AG08396 (cell line): ENCODE results near the gene MID1.

ENCODE experiments used
- DNase-seq: peaks from one replicate; pipeline ENCODE4 v3.0.0; 2012; ENCODE audit warnings: low spot score, mixed read lengths

The MID1 gene

DNA sequence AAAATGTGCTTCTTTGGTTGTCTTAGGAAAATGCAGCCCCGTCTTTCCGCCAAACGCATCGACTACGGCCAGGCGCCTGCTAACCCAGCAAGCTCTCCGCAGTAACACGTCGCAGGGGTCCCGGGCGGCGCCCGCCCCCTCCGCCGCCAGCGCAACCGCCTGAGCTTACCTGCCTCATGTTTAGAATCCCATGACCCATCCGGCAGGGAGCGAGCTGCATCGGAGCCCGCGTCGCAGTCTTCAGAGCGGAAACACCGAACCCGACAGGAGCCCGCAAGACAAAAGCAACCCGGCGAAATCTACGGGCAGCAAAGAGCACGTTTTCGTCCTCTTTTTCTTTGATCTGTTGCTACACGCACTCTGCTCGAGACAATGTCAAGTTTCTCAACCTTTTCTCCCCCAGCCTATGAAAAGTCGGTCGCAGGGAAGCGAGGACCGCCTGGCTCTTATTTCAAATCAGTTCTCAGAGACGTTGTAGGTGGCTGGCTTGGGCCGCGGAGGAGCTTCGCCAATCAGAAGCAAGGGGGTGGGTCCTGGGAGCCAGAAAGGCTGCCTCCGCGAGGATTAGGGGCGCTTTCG lies at the start of gene MID1:
TSS of gene MID1 (minus strand) at position 465 of the 579 bp plus-strand sequence. CDS start 53,038 bp downstream, outside the sequence.
- peak; percentile 68 for DNase-seq

DNA sequence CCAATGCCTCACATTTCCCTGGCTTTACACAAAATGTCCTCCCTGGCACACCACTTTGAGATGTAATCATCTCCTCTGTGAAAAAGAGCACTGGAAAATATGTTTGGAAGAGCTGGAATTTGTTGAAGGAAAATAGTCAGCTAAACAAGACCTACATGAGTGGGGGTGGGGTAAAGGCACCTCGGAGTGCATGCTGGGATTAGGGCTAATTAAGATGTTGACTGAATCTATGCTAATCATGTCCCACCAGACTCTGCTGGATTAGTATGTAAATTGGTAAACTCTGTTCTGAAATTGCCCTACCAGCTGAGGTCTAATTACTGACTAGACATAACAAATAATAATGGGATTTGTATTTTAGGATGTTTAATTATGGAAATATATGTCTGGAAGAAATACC lies 46.8 kb upstream of the MID1 start:
- no peak for DNase-seq

DNA sequence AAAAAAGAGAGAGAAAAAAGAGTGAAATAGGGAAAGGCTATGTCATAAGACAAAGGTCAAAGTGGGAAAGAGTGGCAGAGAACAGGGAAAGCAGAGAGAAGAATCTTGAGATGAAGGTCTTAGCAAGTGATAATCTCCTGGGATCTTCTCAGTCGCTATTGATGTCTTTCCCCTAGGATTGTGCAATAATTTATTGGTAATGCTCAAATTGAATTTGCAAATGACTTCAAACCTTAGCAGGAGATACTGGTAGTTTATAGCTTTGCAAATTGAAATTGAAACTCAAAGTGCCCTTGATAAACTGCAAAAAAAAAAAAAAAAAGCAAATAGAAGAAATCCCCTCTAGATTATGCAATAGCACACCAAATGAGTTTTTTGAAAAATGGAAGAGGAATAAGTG lies 45.7 kb upstream of the MID1 start:
- DNase-seq = no peak

- DNase-seq = no peak
These were observed 45.3 kb upstream of the MID1 start for GRCh38 chrX:10665681-10666080.

DNA sequence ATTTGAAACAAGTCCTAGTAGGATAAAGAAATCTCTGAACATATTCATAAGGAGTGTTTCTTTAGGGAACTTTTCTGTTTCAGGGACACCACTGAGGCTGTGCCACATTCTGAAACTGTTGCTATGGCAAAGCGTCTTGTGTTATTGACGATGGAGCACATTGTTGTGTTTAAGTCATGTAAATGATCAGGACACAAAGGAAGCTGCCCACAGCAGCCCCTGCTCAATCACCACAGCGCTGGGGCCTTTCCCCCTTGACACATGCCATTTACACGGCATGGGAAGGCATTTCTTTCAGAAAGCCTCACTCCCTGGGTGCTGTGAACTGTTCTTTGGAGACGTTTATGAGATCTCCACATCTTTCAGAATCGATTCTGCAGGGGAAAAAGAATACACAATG lies 39.8 kb upstream of the MID1 start:
- no peak for DNase-seq

GRCh38 chrX:10656214-10656613 lies 35.8 kb upstream of the MID1 start:
- no peak for DNase-seq

GRCh38 chrX:10654960-10655359 lies 34.6 kb upstream of the MID1 start:
- no peak for DNase-seq

DNA sequence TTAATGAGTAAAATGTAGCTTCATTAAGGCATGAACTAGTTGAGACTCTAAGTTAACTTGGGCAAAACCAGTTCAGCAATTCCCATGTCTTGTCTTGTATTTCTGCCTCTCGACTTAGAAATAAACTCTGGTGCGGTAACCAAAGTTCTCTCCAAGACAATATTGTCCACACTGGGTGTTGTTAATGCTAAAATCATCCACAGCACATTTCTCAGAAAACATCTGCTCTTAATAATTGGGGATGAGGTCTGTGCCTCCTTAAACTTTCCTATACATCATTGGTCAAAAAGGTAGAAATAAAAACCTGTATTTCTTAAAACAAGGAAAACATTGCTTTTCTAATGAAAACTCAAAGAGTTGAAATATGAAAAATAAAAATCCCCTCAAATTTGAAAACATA lies 32.9 kb upstream of the MID1 start:
- DNase-seq = no peak

- DNase-seq = no peak
These were observed 28.9 kb upstream of the MID1 start for GRCh38 chrX:10649265-10649664.

GRCh38 chrX:10648614-10649013 lies 28.2 kb upstream of the MID1 start:
- DNase-seq = no peak

- DNase-seq = no peak
These were observed 16.5 kb upstream of the MID1 start for GRCh38 chrX:10636851-10637250.

- DNase-seq = peak; percentile 29
These were observed 16.0 kb upstream of the MID1 start for GRCh38 chrX:10636337-10636736.

- DNase-seq = peak; percentile 28
These were observed 14.2 kb upstream of the MID1 start for GRCh38 chrX:10634392-10635161.

DNA sequence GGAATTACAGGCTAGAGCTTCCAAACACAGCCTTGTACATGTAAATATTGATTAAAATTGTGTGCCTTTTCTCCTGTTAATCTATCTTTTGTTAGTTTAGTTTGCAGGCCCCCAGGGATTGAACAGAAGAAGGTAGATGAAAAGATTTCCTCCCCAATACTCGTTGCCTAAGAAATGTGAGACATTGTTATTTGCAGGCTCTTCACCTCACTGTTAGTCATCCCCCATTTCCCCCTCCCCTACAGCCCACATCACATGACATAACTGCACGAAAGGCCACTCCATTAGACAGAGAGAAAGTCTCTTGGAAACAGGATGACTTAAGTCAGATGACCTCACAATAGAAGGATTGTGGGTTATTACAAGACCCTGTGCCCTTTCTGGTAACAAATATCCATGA lies 13.3 kb upstream of the MID1 start:
- peak; percentile 49 for DNase-seq

GRCh38 chrX:10631416-10632145 lies 11.2 kb upstream of the MID1 start:
- no peak for DNase-seq

GRCh38 chrX:10630320-10630719 lies 9.9 kb upstream of the MID1 start:
- DNase-seq = no peak

DNA sequence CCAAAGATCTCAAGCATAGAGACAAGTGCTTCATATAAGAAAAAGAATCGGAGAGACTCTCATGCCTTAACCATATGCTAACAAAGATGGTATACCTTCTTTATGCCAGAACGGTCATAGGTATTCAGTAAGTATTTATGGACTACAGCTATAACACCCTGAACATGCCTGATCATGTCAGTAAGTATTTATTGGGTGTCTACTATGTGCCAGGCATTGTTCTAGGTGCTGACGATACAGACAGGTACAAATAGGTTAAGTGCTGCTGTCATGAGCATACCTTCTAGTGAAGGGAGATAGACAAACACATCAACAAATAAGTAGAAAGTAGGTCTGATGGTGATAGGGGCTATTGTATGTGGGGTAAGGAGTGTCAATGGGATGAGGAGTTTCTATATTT lies 9.5 kb upstream of the MID1 start:
- DNase-seq = no peak

GRCh38 chrX:10628906-10629305 lies 8.5 kb upstream of the MID1 start:
- no peak for DNase-seq

GRCh38 chrX:10622197-10622596 lies 1.8 kb upstream of the MID1 start:
- DNase-seq = no peak

GRCh38 chrX:10619425-10620046 lies 849 bp downstream of the MID1 start:
- no peak for DNase-seq

DNA sequence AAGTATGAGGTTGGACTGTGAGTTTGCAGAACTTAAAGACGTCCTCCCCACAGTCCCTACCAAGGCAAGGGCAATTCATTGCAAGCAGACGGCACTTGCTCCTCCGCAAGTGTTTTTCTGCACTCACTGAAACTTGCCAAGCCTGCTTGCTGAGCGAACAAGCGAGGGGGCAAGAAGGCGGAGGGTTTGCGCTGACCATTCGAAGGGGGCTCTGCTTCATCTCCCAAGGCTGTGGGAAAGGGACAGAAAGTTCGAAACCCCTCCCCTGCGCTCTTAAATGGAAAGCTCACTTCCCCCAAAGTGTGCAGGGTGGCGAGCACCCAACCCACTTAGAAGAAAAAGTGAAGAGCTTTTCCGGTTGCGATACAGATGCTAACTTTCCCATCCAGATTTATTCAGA lies 1.4 kb downstream of the MID1 start:
- DNase-seq = no peak

DNA sequence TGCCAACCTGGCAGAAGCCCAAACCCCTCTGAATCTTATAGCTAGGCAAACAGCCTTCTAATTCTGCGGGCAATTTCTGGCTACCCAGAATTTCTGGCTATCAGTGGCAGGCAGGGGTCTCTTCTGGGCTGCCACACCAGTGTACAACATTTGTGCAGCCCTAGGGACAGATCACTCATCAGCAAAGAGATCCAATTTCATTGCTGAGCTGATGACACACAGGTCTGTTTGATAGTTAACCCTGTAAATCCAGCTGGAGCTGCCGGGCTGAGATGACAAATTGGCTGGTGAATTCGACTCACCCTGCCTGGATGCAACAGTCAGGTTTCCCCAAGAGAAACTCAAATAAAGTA lies 2.4 kb downstream of the MID1 start:
- peak; percentile 48 for DNase-seq
